GM21447 (cell line): ENCODE data around the gene ZSWIM7.

Experiments
- ATAC-seq: cut with Tn5 transposase; IDR thresholded peaks from one replicate; pipeline ENCODE4 v1.9.1; 2021; ENCODE audit not compliant: unreplicated experiment

Gene ZSWIM7, protein sequence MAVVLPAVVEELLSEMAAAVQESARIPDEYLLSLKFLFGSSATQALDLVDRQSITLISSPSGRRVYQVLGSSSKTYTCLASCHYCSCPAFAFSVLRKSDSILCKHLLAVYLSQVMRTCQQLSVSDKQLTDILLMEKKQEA

GRCh38 chr17:15999141-15999973, at the start of gene ZSWIM7, which contains the start of gene TTC19:
TSS of gene ZSWIM7 (minus strand) at chr17:15999704. CDS start at chr17:15999594, 110 bp downstream.
TSS of gene TTC19 (plus strand) at chr17:15999824. CDS start at chr17:15999849, 25 bp downstream.
- ATAC-seq, result peak; percentile 94

GRCh38 chr17:16048811-16049449, 49.4 kb upstream of the ZSWIM7 start:
- no peak for ATAC-seq

- ATAC-seq, result no peak
Observed at GRCh38 chr17:16046966-16047365, 47.5 kb upstream of the ZSWIM7 start.

DNA sequence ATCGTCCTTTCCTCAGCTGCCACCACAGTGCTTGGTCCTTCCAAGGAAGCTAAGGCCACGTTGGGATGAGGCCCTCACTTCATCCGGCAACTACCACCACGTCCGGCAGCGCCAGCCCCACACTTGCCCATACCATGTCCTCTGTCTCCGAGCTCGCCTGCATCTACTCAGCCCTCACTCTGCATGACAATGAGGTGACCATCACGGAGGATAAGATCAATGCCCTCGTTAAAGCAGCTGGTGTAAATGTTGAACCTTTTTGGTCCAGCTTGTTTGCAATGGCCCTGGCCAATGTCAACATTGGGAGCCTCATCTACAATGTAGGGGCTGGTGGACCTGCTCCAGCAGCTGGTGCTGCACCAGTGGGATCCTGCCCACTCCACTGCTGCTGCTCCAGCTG, 45.0 kb upstream of the ZSWIM7 start:
- no peak for ATAC-seq

DNA sequence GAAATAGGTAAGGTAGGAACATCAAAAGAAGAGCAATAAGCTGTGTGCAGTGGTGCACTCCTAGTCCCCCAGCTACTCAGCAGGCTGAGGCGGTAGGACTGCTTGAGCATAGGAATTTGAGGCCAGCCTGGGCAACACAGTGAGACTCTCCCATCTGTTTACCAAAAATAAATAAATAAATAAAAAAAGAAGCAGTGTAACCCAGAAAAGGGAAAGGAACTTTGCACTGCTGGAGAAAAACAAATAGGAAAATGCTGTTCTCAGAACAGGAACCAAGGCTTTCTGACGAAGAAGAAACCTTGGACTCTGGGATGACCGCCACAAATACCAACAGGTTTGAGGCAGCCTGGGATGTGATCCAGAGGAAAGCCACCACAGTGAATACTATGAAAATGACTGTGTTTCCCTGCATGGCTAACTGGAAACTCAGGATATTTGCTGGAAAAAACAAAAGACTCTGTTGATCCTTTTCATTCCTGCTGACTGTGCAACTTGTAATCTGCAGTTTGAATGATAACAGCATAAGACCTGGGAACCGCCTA, 41.3 kb upstream of the ZSWIM7 start:
- ATAC-seq, result no peak

DNA sequence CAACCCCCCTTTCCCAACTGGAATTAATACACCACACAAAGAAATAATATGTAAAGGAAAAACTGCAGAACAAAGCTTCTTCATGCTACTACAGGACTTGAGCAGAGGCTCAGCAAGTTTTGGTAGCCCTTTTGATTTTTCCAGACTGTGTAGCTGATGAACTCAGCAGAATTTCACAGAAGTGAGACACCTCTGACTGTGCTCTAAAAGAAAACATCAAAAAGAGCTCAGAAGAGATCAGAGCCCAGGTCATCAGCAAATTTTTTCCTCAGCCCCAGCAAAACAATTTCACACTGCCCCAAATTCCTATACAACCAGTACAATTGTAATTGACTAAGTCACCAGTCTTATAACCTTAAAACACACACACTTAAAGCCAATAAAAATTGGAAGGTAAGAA, 38.1 kb upstream of the ZSWIM7 start:
- ATAC-seq, result no peak

DNA sequence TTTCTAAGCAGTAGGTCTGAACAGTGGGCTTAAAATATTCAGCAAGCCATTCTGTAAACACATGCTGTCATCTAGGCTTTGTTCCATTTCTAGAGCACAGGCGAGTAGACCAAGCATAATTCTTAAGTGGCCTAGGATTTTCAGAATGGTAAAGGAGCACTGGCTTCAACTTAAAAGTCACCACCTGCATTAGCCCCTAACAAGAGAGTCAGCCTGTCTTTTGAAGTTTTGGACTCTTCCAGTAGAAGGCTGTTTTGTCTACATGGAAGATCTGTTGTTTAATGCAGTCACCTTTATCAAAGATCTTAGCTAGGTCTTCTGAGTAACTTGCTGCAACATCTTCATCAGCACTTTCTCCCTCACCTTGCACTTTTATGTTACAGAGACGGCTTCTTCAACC, 36.8 kb upstream of the ZSWIM7 start:
- ATAC-seq, result no peak

GRCh38 chr17:16033729-16034349, 34.3 kb upstream of the ZSWIM7 start:
- no peak for ATAC-seq

GRCh38 chr17:16027708-16028584, 28.4 kb upstream of the ZSWIM7 start:
- ATAC-seq, result peak; percentile 85

DNA sequence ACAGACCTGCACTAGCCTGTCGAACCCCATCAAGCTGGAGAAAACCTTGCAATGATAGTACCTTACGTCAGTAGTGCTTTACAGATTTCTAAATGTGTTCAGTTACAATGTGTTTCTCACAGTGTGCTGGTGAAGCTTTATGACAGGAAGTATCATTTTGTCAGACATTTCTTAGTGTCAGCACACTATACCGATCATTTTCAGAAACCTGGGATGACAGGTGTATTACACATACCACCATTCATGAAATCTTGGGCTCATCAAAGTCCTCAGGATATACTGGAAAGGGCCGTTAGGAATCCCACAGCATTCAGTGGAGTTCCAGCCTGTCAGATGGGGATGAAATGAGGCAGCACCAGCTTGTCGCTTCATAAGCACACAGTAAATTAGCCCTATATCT, 27.4 kb upstream of the ZSWIM7 start:
- no peak for ATAC-seq

DNA sequence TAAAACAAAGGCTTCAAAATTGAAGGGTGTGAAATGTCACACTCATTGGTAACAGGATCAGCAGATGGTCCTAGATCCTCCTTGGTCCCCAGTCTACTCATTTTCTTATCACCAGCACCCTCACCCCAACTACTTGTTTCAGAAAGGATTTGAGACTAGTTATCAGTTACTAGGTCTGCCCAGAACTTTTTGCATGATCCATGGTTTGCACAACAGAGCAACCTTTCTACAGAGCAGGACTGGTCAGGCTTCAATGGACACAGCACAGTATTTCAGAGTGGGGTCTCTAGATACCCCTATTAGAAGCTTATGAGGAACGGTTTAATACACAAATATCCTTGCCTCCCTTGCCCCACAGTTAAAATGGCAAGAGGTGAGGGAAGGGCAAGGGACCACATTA, 25.7 kb upstream of the ZSWIM7 start:
- ATAC-seq, result no peak

DNA sequence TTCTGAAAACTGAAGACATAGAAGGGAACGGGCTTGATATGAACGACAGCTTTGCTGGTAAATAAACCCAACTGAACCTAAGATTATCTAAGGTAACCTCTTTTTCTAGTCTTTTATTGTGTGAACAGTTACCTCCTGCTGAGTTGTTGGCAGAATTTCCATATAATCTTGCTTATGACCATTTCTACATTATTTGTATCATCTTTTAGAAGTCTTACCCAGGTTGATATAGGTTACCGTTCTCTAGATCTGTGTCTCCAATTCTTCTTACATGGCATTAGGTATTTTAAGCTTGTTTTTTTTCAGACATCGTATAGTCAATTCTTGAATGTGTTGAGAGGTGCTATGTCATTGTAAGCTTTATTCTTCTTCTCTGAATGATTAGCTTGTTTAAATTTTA, 24.4 kb upstream of the ZSWIM7 start:
- no peak for ATAC-seq

GRCh38 chr17:16019347-16019746, 19.8 kb upstream of the ZSWIM7 start:
- ATAC-seq, result no peak

GRCh38 chr17:16013943-16014407, 14.5 kb upstream of the ZSWIM7 start:
- ATAC-seq, result no peak

DNA sequence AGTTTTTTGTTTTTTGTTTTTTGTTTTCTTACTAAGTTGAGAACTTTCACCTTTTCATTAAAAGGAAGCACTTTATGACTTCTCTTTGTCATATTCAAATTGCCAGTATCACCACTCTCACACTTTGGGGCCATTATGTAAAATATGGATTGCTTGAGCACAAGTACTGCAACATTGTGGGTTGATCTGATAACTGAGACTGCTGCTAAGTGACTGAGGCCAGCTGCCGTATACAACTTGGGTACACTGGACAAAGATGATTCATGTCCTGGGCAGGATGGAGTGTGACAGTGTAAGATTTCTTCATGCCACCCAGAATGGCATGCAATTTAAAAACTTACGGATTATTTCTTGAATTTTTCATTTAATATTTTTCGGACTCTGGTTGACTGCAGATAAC, 7.9 kb upstream of the ZSWIM7 start:
- no peak for ATAC-seq

DNA sequence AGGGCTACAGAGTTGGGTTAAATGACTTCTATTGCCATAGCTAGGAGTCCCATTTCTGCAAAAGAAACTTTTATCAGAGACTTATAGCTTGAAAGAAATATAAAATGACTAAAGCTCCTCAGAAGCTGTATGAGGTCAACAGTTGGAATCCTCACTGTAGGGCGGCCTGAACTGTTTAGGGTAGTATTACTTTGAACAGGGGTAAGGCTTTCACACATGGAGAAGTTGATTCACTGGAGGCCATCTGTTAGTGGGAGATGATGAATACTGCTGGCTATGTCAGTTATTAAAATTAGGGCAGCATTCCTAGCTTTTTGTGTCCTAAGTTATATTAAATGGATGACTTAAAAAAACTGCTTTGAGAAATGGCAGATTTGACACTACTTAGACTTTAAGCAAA, 6.1 kb upstream of the ZSWIM7 start:
- no peak for ATAC-seq

- ATAC-seq, result no peak
Observed at GRCh38 chr17:16003841-16004240, 4.3 kb upstream of the ZSWIM7 start.

DNA sequence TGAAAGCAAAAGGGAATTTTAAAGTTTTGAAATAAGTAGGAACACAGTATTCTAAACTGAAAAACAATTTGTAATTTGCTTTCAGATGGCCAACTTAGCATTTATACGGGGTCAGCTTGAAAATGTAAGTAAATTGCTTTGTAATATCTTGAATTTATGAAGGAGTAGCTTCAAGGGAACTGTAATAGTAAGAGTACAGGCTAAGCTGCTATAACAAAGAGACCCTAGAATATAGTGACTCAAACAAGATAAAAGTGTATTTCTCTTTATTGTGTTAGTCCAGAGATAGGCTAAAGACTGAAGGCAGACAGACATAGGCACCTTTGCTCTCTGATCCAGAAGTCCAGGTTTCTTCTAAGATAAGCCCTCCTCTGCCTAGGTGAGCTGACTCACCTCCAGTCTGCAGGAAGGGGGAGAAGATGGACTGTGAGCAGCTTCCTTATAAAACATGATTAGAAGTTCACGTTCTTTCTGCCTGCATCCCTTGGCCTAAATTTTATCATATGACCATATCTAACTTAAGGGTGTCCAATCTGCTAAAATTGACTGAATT, 3.3 kb upstream of the ZSWIM7 start:
- ATAC-seq, result no peak

DNA sequence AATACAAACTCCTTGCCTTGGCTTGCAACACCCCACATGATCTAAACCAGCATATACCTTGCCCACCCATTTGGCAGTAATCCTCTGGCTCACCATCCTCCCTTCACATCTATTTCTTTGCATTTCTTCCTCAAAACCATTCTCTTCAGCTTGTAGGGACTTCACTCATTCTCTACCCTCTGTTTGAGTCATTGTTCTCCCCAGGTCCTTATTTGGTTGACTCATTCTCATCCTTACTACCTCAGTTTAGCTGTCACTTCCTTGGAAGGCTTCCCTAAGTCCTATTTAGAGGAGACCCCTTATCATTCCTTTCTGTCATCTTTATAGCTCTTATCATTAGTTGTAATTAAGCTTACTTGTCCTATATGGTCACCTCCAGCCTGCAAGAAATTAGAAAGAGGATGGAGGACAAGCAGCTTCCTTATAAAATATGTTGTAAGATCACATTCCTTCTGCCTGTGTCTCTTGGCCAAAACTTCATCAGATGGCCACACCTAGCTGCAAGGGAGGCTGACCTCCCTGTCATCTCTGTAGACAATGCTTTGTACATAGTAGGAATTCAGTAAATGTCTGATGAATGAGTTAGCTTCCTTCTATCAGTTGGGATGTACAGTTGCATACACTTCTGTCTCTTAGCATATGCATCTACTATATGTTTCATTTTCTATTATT, 1.9 kb upstream of the ZSWIM7 start:
- no peak for ATAC-seq
